NCI-H524 treated with DMSO at 0.1 percent for 48 hours (cell line): ENCODE measurements around the gene JUNB.

Source experiments
- DNase-seq: peaks from one replicate; lab custom pipeline; 2025; lab: John Stamatoyannopoulos, UW

JUNB gene

GRCh38 chr19:12774588-12775555 is 16.4 kb upstream of the JUNB start, which contains the start of gene HOOK2:
TSS of gene HOOK2 (minus strand) at chr19:12775552. CDS start at chr19:12775449, 103 bp downstream.
- DNase-seq: no peak

- no peak for DNase-seq
Observed at GRCh38 chr19:12777217-12778016, 13.9 kb upstream of the JUNB start.

- peak; percentile 48 for DNase-seq
Observed at GRCh38 chr19:12778017-12778904, 13.0 kb upstream of the JUNB start.

GRCh38 chr19:12778905-12779161 is 12.5 kb upstream of the JUNB start:
- DNase-seq: no peak

GRCh38 chr19:12779162-12779993 is 11.9 kb upstream of the JUNB start:
- no peak for DNase-seq

GRCh38 chr19:12782174-12782423 is 9.2 kb upstream of the JUNB start:
- no peak for DNase-seq

- DNase-seq: no peak
Observed at GRCh38 chr19:12782424-12783290, 8.6 kb upstream of the JUNB start.

GRCh38 chr19:12783291-12783848 is 7.9 kb upstream of the JUNB start:
- no peak for DNase-seq

GRCh38 chr19:12783849-12784393 is 7.4 kb upstream of the JUNB start:
- no peak for DNase-seq

- DNase-seq: no peak
Observed at GRCh38 chr19:12784394-12784870, 6.9 kb upstream of the JUNB start.

- DNase-seq: no peak
Observed at GRCh38 chr19:12784871-12785430, 6.3 kb upstream of the JUNB start.

- no peak for DNase-seq
Observed at GRCh38 chr19:12785431-12786031, 5.8 kb upstream of the JUNB start.

- DNase-seq: no peak
Observed at GRCh38 chr19:12786141-12786870, 5.0 kb upstream of the JUNB start.

- no peak for DNase-seq
Observed at GRCh38 chr19:12786952-12787351, 4.3 kb upstream of the JUNB start.

- no peak for DNase-seq
Observed at GRCh38 chr19:12787458-12787857, 3.8 kb upstream of the JUNB start.

- DNase-seq: no peak
Observed at GRCh38 chr19:12788042-12788681, 3.1 kb upstream of the JUNB start.

- DNase-seq: no peak
Observed at GRCh38 chr19:12788682-12789097, 2.6 kb upstream of the JUNB start.
